Osteoblast (primary cell): ENCODE data around the gene TRIML1. TPM values are rescaled to one million over a fixed set of nuclear protein-coding genes. Genes with fewer than 3 reads are reported as not detected.

ENCODE experiments used
- DNase-seq: peaks from one replicate; pipeline ENCODE4 v3.0.0; 2011; ENCODE audit warnings: low spot score, mixed read lengths; ENCODE audit not compliant: insufficient read length; ENCODE audit errors: missing footprints
- H2AFZ ChIP-seq: 2 replicates; pipeline ENCODE4 v1.6.0; 2011; ENCODE audit warnings: mild to moderate bottlenecking, low read length
- H3K27ac ChIP-seq: 2 replicates; pipeline ENCODE4 v1.5.1; 2011; ENCODE audit warnings: mild to moderate bottlenecking, low read depth, low read length, moderate library complexity
- H3K27me3 ChIP-seq: 2 replicates; pipeline ENCODE4 v1.6.0; 2012; ENCODE audit warnings: mild to moderate bottlenecking, control low read depth, inconsistent platforms, low read length, moderate library complexity; ENCODE audit not compliant: insufficient read depth
- H3K36me3 ChIP-seq: 2 replicates; pipeline ENCODE4 v1.5.1; 2011; ENCODE audit warnings: mild to moderate bottlenecking, low read length, control low read depth, moderate library complexity; ENCODE audit not compliant: insufficient read depth
- H3K4me1 ChIP-seq: 2 replicates; pipeline ENCODE4 v1.5.1; 2011; ENCODE audit warnings: mild to moderate bottlenecking, low read length, control low read depth, moderate library complexity; ENCODE audit not compliant: insufficient read depth
- H3K4me2 ChIP-seq: 2 replicates; pipeline ENCODE4 v1.6.0; 2011; ENCODE audit warnings: mild to moderate bottlenecking, low read length; ENCODE audit not compliant: insufficient read depth
- H3K4me3 ChIP-seq: fragments of 200-600 bp; sonication (generic); 3 replicates; pipeline ENCODE4 v1.5.1; 2012; ENCODE audit warnings: mild to moderate bottlenecking, low read length, inconsistent platforms; ENCODE audit not compliant: insufficient read depth
- H3K79me2 ChIP-seq: 2 replicates; pipeline ENCODE4 v1.6.0; 2012; ENCODE audit warnings: mild to moderate bottlenecking, low read length, control low read depth, inconsistent platforms; ENCODE audit not compliant: insufficient read depth
- H3K9me3 ChIP-seq: 2 replicates; pipeline ENCODE4 v1.5.1; 2011; ENCODE audit warnings: low read depth, low read length, control low read depth
- H4K20me1 ChIP-seq: 2 replicates; pipeline ENCODE4 v1.6.0; 2012; ENCODE audit warnings: mild to moderate bottlenecking, low read length, control low read depth; ENCODE audit not compliant: insufficient read depth
- total RNA-seq: library from RNA; depleted of rRNA; stranded (reverse); fragments of >200 nt; gene quantifications from 2 replicates; pipeline ENCODE4 v1.2.3, GENCODE V29; 2012
- TF ChIP-seq, protein P1 (sequence below): IDR thresholded peaks from 2 replicates; pipeline ENCODE4 v1.5.1; 2011; ENCODE audit warnings: mild to moderate bottlenecking, low read depth, low read length, moderate library complexity; ENCODE audit errors: extremely low read depth

TRIML1 gene
- total RNA-seq, 1 donor = not detected

DNA sequence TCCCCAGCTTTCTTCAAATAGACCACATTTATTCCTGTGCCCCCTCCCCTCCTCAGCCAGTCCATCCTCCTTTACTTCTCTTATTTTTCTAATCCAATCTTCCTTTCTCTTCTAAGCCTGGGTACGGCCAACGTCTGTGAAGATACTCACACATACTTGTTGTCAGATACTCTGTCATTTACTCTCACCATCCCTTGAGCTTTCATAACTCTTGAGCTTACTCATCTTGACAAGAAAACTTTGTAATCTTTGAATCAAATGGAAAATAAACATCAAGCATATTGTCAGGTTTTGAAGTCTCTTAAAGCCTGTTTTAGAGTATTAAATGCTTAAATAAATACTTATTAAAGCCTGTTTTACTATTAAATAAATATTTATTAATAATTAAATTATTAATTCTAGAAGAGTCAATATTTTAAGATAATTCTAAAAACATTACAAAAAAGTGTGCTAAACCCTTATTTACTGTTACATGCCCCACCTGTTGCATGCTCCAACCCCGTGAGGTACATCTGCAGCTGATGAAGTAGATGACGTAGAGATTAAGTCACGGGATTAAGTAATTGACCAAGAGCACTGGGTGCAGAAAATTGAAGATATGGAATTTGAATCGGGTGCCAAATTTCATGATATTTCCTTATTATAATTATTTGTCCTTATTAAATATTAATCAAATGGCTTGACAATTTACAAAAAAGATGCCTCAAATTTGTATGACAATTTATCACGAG lies 28.3 kb upstream of the TRIML1 start:
- Histone ChIP-seq H3K79me2 (no peaks in the 10 kb centered on the region), H3K27ac (no peak overlapping the region), H3K4me2 (no peak overlapping the region), H3K4me3 (no peak overlapping the region), H2AFZ (no peak overlapping the region), H4K20me1 (no peaks in the 10 kb centered on the region), H3K4me1 (peaks cover 14% of the 10 kb centered on the region), H3K9me3 (no peaks in the 10 kb centered on the region), H3K36me3 (no peaks in the 10 kb centered on the region), H3K27me3 (no peaks in the 10 kb centered on the region)
- TF ChIP-seq, protein P1, sequence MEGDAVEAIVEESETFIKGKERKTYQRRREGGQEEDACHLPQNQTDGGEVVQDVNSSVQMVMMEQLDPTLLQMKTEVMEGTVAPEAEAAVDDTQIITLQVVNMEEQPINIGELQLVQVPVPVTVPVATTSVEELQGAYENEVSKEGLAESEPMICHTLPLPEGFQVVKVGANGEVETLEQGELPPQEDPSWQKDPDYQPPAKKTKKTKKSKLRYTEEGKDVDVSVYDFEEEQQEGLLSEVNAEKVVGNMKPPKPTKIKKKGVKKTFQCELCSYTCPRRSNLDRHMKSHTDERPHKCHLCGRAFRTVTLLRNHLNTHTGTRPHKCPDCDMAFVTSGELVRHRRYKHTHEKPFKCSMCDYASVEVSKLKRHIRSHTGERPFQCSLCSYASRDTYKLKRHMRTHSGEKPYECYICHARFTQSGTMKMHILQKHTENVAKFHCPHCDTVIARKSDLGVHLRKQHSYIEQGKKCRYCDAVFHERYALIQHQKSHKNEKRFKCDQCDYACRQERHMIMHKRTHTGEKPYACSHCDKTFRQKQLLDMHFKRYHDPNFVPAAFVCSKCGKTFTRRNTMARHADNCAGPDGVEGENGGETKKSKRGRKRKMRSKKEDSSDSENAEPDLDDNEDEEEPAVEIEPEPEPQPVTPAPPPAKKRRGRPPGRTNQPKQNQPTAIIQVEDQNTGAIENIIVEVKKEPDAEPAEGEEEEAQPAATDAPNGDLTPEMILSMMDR = no peak
- DNase-seq = peak; percentile 63

GRCh38 chr4:188111955-188112354 lies 27.3 kb upstream of the TRIML1 start:
- H3K4me3 ChIP-seq = no peak overlapping the region
- H3K4me2 ChIP-seq = no peak overlapping the region
- TF ChIP-seq, protein P1 = no peak
- H4K20me1 ChIP-seq = no peaks in the 10 kb centered on the region
- peaks cover 14% of the 10 kb centered on the region for H3K4me1 ChIP-seq
- H3K27ac ChIP-seq = no peak overlapping the region
- H2AFZ ChIP-seq = no peak overlapping the region
- no peaks in the 10 kb centered on the region for H3K79me2 ChIP-seq
- H3K27me3 ChIP-seq = no peaks in the 10 kb centered on the region
- H3K9me3 ChIP-seq = no peaks in the 10 kb centered on the region
- H3K36me3 ChIP-seq = no peaks in the 10 kb centered on the region
- peak; percentile 38 for DNase-seq

- TF ChIP-seq, protein P1 = no peak
- no peaks in the 10 kb centered on the region for H3K36me3 ChIP-seq
- no peaks in the 10 kb centered on the region for H4K20me1 ChIP-seq
- H3K4me2 ChIP-seq = no peak overlapping the region
- H2AFZ ChIP-seq = no peak overlapping the region
- no peaks in the 10 kb centered on the region for H3K9me3 ChIP-seq
- H3K27me3 ChIP-seq = no peaks in the 10 kb centered on the region
- DNase-seq = peak; percentile 71
- H3K79me2 ChIP-seq = no peaks in the 10 kb centered on the region
- peaks cover 9% of the 10 kb centered on the region for H3K4me1 ChIP-seq
- H3K27ac ChIP-seq = no peak overlapping the region
- H3K4me3 ChIP-seq = no peak overlapping the region
Observed at GRCh38 chr4:188113156-188113555, 26.1 kb upstream of the TRIML1 start.

DNA sequence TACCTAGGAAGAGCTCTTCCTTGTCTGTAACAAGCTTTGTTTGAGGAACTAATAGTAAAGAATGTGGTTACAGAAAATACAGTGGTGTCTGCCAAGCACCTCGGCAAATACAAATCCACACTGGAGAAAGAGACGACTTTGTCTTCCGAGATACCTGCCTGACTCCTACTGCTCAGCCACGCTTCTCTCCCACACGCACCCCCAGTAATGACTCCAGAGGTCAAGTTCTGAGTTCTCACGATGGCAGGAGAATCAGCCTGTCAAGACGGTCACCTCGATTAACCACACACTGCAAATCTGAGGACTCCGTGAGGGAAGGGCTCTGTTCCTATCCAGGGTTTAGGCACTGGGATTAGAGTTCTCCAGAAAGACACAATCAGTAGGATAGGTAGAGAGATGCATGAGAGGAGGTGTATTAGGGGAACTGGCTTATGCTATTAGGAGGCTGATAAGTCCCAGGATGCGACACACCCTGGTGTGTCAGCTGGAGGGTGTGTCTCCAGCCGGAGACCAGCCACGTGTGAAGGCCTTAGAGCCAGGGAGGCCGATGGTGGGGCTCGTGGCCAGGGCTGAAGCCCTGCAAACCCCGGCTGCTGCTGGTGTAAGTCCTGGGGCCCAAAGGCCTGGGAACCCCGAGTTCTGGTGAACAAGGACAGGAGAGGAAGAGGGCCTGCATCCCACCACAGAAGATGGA lies 21.5 kb upstream of the TRIML1 start:
- no peak overlapping the region for H3K27ac ChIP-seq
- no peak overlapping the region for H3K4me2 ChIP-seq
- TF ChIP-seq, protein P1 = no peak
- H3K36me3 ChIP-seq = no peaks in the 10 kb centered on the region
- H3K79me2 ChIP-seq = no peaks in the 10 kb centered on the region
- H3K9me3 ChIP-seq = no peaks in the 10 kb centered on the region
- H3K4me3 ChIP-seq = no peak overlapping the region
- DNase-seq = peak; percentile 63
- H4K20me1 ChIP-seq = no peaks in the 10 kb centered on the region
- H2AFZ ChIP-seq = no peak overlapping the region
- H3K4me1 ChIP-seq = no peaks in the 10 kb centered on the region
- no peaks in the 10 kb centered on the region for H3K27me3 ChIP-seq
